Keratinocyte (primary cell): ENCODE results near the gene TSFM.

Experiments
- EZH2 ChIP-seq: IDR thresholded peaks from one replicate; pipeline ENCODE4 v1.6.1; 2012; ENCODE audit warnings: inconsistent platforms, mild to moderate bottlenecking, low read length, moderate library complexity
- TF ChIP-seq, protein P1 (sequence below), 3 experiments: IDR thresholded peaks in 1 of 3; conservative IDR thresholded peaks in 1 of 3; optimal IDR thresholded peaks in 1 of 3; 2 replicates in 2 of 3; 3 replicates in 1 of 3; pipeline versions ENCODE3 to v1.5.1; 2011; ENCODE audit warnings: low read length in 3 of 3, mild to moderate bottlenecking in 3 of 3, moderate library complexity in 2 of 3, control low read depth in 1 of 3, inconsistent platforms in 1 of 3; ENCODE audit not compliant: insufficient read depth in 2 of 3; ENCODE audit errors: extremely low read depth in 1 of 3

DNA sequence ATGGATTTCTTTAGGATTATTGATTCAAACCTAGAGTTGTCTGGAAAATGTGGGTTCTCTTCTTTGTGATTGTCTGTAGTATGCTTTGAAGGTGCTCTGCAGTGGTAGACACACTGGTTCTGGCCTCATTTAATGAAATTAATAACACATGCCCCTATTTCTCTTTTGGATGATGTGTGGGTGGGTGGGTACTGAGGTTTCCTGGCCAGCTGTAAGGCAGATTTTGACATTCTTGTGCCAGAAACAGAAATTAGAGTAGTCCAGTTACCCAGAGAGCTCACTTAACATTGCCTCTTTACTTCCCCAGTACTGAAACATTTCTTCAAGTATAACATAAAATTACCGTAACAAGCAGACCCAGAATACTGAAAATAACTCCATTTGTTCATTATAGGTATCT, 14.4 kb downstream of the TSFM start:
- TF ChIP-seq, protein P1, sequence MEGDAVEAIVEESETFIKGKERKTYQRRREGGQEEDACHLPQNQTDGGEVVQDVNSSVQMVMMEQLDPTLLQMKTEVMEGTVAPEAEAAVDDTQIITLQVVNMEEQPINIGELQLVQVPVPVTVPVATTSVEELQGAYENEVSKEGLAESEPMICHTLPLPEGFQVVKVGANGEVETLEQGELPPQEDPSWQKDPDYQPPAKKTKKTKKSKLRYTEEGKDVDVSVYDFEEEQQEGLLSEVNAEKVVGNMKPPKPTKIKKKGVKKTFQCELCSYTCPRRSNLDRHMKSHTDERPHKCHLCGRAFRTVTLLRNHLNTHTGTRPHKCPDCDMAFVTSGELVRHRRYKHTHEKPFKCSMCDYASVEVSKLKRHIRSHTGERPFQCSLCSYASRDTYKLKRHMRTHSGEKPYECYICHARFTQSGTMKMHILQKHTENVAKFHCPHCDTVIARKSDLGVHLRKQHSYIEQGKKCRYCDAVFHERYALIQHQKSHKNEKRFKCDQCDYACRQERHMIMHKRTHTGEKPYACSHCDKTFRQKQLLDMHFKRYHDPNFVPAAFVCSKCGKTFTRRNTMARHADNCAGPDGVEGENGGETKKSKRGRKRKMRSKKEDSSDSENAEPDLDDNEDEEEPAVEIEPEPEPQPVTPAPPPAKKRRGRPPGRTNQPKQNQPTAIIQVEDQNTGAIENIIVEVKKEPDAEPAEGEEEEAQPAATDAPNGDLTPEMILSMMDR (optimal IDR thresholded peaks at IDR 0.05 in 1 of 3, IDR thresholded peaks at IDR 0.05 in 1 of 3, conservative IDR thresholded peaks at IDR 0.05 in 1 of 3; ENCODE audit: extremely low read depth in 1 of 3, insufficient read depth in 2 of 3, low read length in 3 of 3) = no peak
- TF ChIP-seq EZH2 = no peak
